PC-3 (cell line): ENCODE results near the gene MRTFA. TPM values are rescaled to one million over a fixed set of nuclear protein-coding genes. Genes with fewer than 3 reads are reported as not detected.

Experiments used
- ATAC-seq: fragments of 200-7000 bp; cut with Tn5 transposase; 2 replicates; pipeline ENCODE4 v1.9.1; 2020; ENCODE audit warnings: mild to moderate bottlenecking, moderate library complexity
- BruUV-seq: library from RNA; stranded (reverse); fragments of 400-500 nt; replicated peaks from 2 replicates; lab custom pipeline; 2021; lab: Mats Ljungman, UMichigan
- CTCF ChIA-PET: fragments of 300-600 bp; sonication (Branson Sonifier 250); formaldehyde crosslinking; loops from one replicate; lab custom pipeline; 2022; ENCODE audit warnings: antibody characterized with exemption; lab: Charles Lee
- POLR2A ChIA-PET: fragments of 300-600 bp; sonication (Branson Sonifier 250); formaldehyde crosslinking; loops from one replicate; lab custom pipeline; 2022; ENCODE audit warnings: antibody characterized with exemption; ENCODE audit not compliant: unreplicated experiment; lab: Charles Lee
- DNase-seq: peaks from one replicate; pipeline ENCODE4 v3.0.0-alpha.2; 2015
- H2AFZ ChIP-seq: fragments of 300-600 bp; sonication (generic); 2 replicates; pipeline ENCODE4 v1.6.0; 2016; ENCODE audit warnings: antibody characterized with exemption, low read length
- H3F3A ChIP-seq: fragments of 300-600 bp; sonication (generic); one replicate; pipeline ENCODE4 v1.6.0; 2017; ENCODE audit warnings: antibody characterized with exemption, low read length, control low read depth, mild to moderate bottlenecking; ENCODE audit not compliant: unreplicated experiment
- H3K27ac ChIP-seq: fragments of 300-600 bp; sonication (generic); 2 replicates; pipeline ENCODE4 v1.5.1; 2016; ENCODE audit warnings: mild to moderate bottlenecking, low read length
- H3K27me3 ChIP-seq: fragments of 300-600 bp; sonication (generic); 2 replicates; pipeline ENCODE4 v1.6.1; 2016; ENCODE audit warnings: low read length, mixed read lengths
- H3K36me3 ChIP-seq: fragments of 300-600 bp; sonication (generic); 2 replicates; pipeline ENCODE4 v1.6.1; 2016; ENCODE audit warnings: low read depth, mixed run types, low read length, mixed read lengths
- H3K4me1 ChIP-seq: fragments of 300-600 bp; sonication (generic); 2 replicates; pipeline ENCODE4 v1.5.1; 2016; ENCODE audit warnings: low read length; ENCODE audit not compliant: insufficient read depth
- H3K4me2 ChIP-seq: fragments of 300-600 bp; sonication (generic); 2 replicates; pipeline ENCODE4 v1.6.0; 2016; ENCODE audit warnings: low read length
- H3K4me3 ChIP-seq: fragments of 300-600 bp; sonication (generic); 2 replicates; pipeline ENCODE4 v1.5.1; 2016; ENCODE audit warnings: mild to moderate bottlenecking, low read length, mixed read lengths
- H3K79me2 ChIP-seq: fragments of 300-600 bp; sonication (generic); 2 replicates; pipeline ENCODE4 v1.6.1; 2017; ENCODE audit warnings: low read length, mixed read lengths
- H3K9ac ChIP-seq: fragments of 300-600 bp; sonication (generic); 2 replicates; pipeline ENCODE4 v1.6.0; 2016; ENCODE audit warnings: mild to moderate bottlenecking, low read length
- H3K9me2 ChIP-seq: fragments of 300-600 bp; sonication (generic); replicated peaks from 2 replicates; pipeline ENCODE4 v1.6.1; 2016; ENCODE audit warnings: mixed run types, low read length, mixed read lengths
- H3K9me3 ChIP-seq: fragments of 300-600 bp; sonication (generic); 2 replicates; pipeline ENCODE4 v1.6.1; 2016; ENCODE audit warnings: low read length, mixed read lengths
- H4K20me1 ChIP-seq: fragments of 300-600 bp; sonication (generic); 2 replicates; pipeline ENCODE4 v1.6.1; 2016; ENCODE audit warnings: low read length, mixed read lengths
- EZH2 ChIP-seq: fragments of 300-600 bp; sonication (generic); IDR thresholded peaks from one replicate; pipeline ENCODE4 v1.6.1; 2017; ENCODE audit warnings: antibody characterized with exemption, mild to moderate bottlenecking, low read length; ENCODE audit not compliant: unreplicated experiment
- EZH2phosphoT487 ChIP-seq: fragments of 300-600 bp; sonication (generic); IDR thresholded peaks from 2 replicates; pipeline ENCODE4 v1.6.1; 2018; ENCODE audit warnings: mild to moderate bottlenecking, antibody characterized with exemption, low read length, borderline replicate concordance
- intact Hi-C: fragments of 100-400 bp; cut with micrococcal nuclease; formaldehyde crosslinking; loops from 2 replicates; pipeline ENCODE4 v1.9.0; 2023
- total RNA-seq: library from RNA; depleted of rRNA; stranded (reverse); fragments of >200 nt; gene quantifications from 2 replicates; pipeline ENCODE4 v1.2.3, GENCODE V29; 2014
- TF ChIP-seq, protein P1 (sequence below): fragments of 300-600 bp; sonication (generic); conservative IDR thresholded peaks from 2 replicates; pipeline ENCODE4 v1.5.1; 2017; ENCODE audit warnings: antibody characterized with exemption, low read depth, mild to moderate bottlenecking, low read length

MRTFA gene
- total RNA-seq, 1 experiment from 2014 or later, result 32.6 TPM

DNA sequence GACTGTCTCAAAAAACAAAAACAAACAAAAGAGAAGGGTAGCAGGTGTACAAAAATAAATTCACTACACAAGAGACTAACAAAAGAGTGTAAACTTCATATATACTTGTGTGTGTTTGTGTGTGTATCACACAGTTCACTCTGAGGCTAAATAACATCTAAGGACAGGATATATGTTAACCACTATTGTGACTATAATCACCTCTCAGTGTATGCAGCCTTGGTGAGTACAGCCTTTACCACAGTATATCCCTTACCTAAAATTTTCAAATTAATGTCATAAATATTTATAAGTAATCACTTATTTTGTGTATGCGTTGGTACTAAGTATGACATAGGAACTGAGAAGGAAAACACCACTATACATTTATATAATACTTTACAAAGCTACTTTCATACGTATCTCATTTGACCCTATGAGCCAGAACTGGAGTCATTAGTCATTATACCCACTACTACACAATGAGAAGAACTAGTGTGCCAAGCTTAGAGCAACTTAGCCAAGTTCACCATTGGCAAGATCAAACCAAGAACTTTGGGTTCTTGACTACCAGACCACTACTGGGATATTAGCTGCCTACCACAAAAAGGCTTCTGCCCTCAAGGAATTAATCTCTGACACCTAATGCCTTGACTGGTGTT lies 149.4 kb downstream of the MRTFA start:
- H3K4me1 ChIP-seq, result no peaks in the 10 kb centered on the region; the same call in 1 of the 2 replicates
- H3K27me3 ChIP-seq, result no peaks in the 10 kb centered on the region
- H3K9me2 ChIP-seq, result no peaks in the 10 kb centered on the region
- CTCF ChIA-PET, result no interaction called here
- H3K27ac ChIP-seq, result no peak overlapping the region
- intact Hi-C loops, result loop anchor here (1.0 to 2.0 kb wide), 2 partner anchors 50 to 159 kb away; no protein-coding TSS in a partner anchor
- POLR2A ChIA-PET, result no interaction called here
- H3F3A ChIP-seq, result no peaks in the 10 kb centered on the region
- H2AFZ ChIP-seq, result no peak overlapping the region
- H3K79me2 ChIP-seq, result peaks cover 21% of the 10 kb centered on the region; the same call in 1 of the 2 replicates
- ATAC-seq (no peak), DNase-seq (no peak)
- no peak overlapping the region for H3K4me3 ChIP-seq
- no peak overlapping the region for H3K4me2 ChIP-seq
- H4K20me1 ChIP-seq, result no peaks in the 10 kb centered on the region
- H3K9me3 ChIP-seq, result no peaks in the 10 kb centered on the region
- TF ChIP-seq EZH2, result no peak
- TF ChIP-seq, protein P1, sequence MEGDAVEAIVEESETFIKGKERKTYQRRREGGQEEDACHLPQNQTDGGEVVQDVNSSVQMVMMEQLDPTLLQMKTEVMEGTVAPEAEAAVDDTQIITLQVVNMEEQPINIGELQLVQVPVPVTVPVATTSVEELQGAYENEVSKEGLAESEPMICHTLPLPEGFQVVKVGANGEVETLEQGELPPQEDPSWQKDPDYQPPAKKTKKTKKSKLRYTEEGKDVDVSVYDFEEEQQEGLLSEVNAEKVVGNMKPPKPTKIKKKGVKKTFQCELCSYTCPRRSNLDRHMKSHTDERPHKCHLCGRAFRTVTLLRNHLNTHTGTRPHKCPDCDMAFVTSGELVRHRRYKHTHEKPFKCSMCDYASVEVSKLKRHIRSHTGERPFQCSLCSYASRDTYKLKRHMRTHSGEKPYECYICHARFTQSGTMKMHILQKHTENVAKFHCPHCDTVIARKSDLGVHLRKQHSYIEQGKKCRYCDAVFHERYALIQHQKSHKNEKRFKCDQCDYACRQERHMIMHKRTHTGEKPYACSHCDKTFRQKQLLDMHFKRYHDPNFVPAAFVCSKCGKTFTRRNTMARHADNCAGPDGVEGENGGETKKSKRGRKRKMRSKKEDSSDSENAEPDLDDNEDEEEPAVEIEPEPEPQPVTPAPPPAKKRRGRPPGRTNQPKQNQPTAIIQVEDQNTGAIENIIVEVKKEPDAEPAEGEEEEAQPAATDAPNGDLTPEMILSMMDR, result no peak
- TF ChIP-seq EZH2phosphoT487, result no peak
- no peak overlapping the region for H3K9ac ChIP-seq
- BruUV-seq, result no TSS peak
- H3K36me3 ChIP-seq, result no peaks in the 10 kb centered on the region; the same call in 1 of the 2 replicates

DNA sequence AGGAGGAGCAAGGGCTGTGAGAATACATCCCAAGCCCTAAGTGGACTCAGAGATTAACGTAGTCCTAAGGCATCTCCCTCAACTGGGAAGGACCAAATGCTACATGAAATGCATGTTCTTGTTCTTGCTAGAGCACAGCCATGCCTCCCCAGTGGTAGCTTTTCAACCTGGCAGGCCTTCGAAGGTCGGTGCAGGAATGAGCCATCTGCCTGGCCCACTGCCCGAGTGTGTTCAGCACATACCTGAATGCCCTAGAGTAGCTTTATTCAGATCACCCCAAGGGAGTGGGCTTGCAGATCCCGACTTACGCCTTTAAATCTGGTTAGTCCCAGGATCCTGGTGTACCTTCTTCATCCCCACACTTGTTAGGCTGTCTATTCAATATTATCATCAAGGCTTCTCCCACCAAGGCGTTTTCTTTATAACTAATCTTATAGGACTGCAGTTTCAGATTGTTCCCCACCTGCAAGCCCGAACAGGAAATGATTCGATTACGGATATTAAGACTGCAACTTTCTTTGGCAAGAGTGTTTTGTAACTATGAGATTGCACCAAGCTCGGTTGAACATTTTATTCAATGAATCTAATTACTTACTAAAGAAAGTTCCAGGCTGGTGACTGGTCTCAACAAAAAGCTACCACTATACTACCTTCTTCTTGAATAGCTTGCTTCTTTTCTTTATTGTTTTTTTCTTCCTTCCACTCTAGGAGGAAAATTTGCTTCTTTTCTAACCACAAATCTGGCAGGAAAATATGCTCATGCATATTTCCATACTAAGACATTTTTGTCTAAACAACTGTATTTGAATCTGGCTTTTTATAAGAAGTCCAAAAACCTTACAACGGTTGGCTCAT lies 150.5 kb downstream of the MRTFA start:
- no peak for ATAC-seq
- no peak overlapping the region for H3K9ac ChIP-seq
- no peak overlapping the region for H3K4me3 ChIP-seq
- DNase-seq, result no peak
- no peaks in the 10 kb centered on the region for H3F3A ChIP-seq
- no peak overlapping the region for H2AFZ ChIP-seq
- H3K4me1 ChIP-seq, result no peaks in the 10 kb centered on the region; the same call in 1 of the 2 replicates
- H3K36me3 ChIP-seq, result no peaks in the 10 kb centered on the region; the same call in 1 of the 2 replicates
- ChIA-PET POLR2A (no interaction called here), CTCF (interaction anchor here (0.6 kb wide), 1 partner anchor 11 kb away, joined by 5 read pairs; no protein-coding TSS in a partner anchor)
- no peak for TF ChIP-seq EZH2phosphoT487
- TF ChIP-seq, protein P1, result no peak
- TF ChIP-seq EZH2, result no peak
- H3K4me2 ChIP-seq, result no peak overlapping the region
- no TSS peak for BruUV-seq
- H3K27ac ChIP-seq, result no peak overlapping the region
- no peaks in the 10 kb centered on the region for H4K20me1 ChIP-seq
- no peaks in the 10 kb centered on the region for H3K27me3 ChIP-seq
- no peaks in the 10 kb centered on the region for H3K9me3 ChIP-seq
- H3K9me2 ChIP-seq, result no peaks in the 10 kb centered on the region
- H3K79me2 ChIP-seq, result peaks cover 22% of the 10 kb centered on the region; the same call in 1 of the 2 replicates
- intact Hi-C loops, result loop anchor here (2.0 kb wide), 1 partner anchor 49 kb away; no protein-coding TSS in a partner anchor
